H1 (cell line): ENCODE data around the gene BIK. TPM values are rescaled to one million over a fixed set of nuclear protein-coding genes. Genes with fewer than 3 reads are reported as not detected.

Experiments used
- CTCF ChIA-PET: fragments of 300-600 bp; sonication (Branson Sonifier 250); formaldehyde crosslinking; loops from one replicate; lab custom pipeline; 2021; ENCODE audit not compliant: partially characterized antibody; lab: Charles Lee
- POLR2A ChIA-PET: fragments of 300-600 bp; sonication (Branson Sonifier 250); formaldehyde crosslinking; loops from one replicate; lab custom pipeline; 2021; ENCODE audit warnings: inconsistent platforms; ENCODE audit not compliant: partially characterized antibody; lab: Charles Lee
- DNase-seq, 2 experiments: peaks; one replicate each; pipeline versions ENCODE4 v3.0.0 to v3.0.0-alpha.2; 2010 to 2022; ENCODE audit warnings: low spot score in 2 of 2, low read depth in 1 of 2, mixed read lengths in 1 of 2
- FAIRE-seq: peaks from 2 replicates; lab custom pipeline; 2011; peaks lifted over from hg19 to GRCh38; lab: Jason Lieb, UNC
- H2AFZ ChIP-seq: 2 replicates; pipeline ENCODE4 v1.8.1; 2012; ENCODE audit warnings: low read length, inconsistent platforms
- H2AK5ac ChIP-seq: 2 replicates; pipeline ENCODE4 v1.6.1; 2013; ENCODE audit warnings: low read depth, low read length
- H2BK120ac ChIP-seq: replicated peaks from 2 replicates; pipeline ENCODE3; 2013; ENCODE audit warnings: low read depth, low read length, inconsistent platforms
- H2BK12ac ChIP-seq: 2 replicates; pipeline ENCODE4 v1.6.1; 2013; ENCODE audit warnings: low read depth, low read length
- H2BK15ac ChIP-seq: 2 replicates; pipeline ENCODE4 v1.6.1; 2013; ENCODE audit warnings: low read length
- H2BK20ac ChIP-seq: 2 replicates; pipeline ENCODE4 v1.6.1; 2013; ENCODE audit warnings: low read length
- H2BK5ac ChIP-seq: 2 replicates; pipeline ENCODE4 v1.6.1; 2013; ENCODE audit warnings: low read depth, low read length
- H3K14ac ChIP-seq: 2 replicates; pipeline ENCODE4 v1.6.1; 2013; ENCODE audit warnings: inconsistent platforms; ENCODE audit not compliant: insufficient read length
- H3K18ac ChIP-seq: 2 replicates; pipeline ENCODE4 v1.6.1; 2013; ENCODE audit warnings: low read length; ENCODE audit errors: extremely low read depth
- H3K23ac ChIP-seq: 2 replicates; pipeline ENCODE4 v1.6.1; 2013; ENCODE audit warnings: inconsistent platforms; ENCODE audit not compliant: insufficient read length
- H3K23me2 ChIP-seq: 2 replicates; pipeline ENCODE4 v1.6.1; 2013; ENCODE audit warnings: low read depth, low read length
- H3K27ac ChIP-seq: 2 replicates; pipeline ENCODE4 v1.6.1; 2011; ENCODE audit warnings: low read depth, low read length, inconsistent platforms
- H3K27me3 ChIP-seq, 4 experiments: replicated peaks in 1 of 4; 1 replicate in 1 of 4; 2 replicates in 3 of 4; pipeline versions ENCODE4 v1.6.1 to v1.8.1; 2011 to 2013; ENCODE audit warnings: low read length in 3 of 4, mild to moderate bottlenecking in 3 of 4, inconsistent platforms in 2 of 4, mixed read lengths in 2 of 4, moderate library complexity in 1 of 4; ENCODE audit not compliant: control insufficient read depth in 3 of 4, insufficient read depth in 3 of 4; ENCODE audit errors: extremely low read depth in 1 of 4
- H3K36me3 ChIP-seq, 4 experiments: 2 replicates each; pipeline versions ENCODE4 v1.6.1 to v1.8.1; 2011 to 2013; ENCODE audit warnings: mild to moderate bottlenecking in 4 of 4, low read length in 3 of 4, moderate library complexity in 2 of 4, control low read depth in 1 of 4, inconsistent platforms in 1 of 4; ENCODE audit not compliant: insufficient read depth in 4 of 4, control insufficient read depth in 2 of 4
- H3K4ac ChIP-seq: replicated peaks from 2 replicates; pipeline ENCODE3; 2013; ENCODE audit warnings: low read length, low read depth, mixed read lengths, inconsistent platforms; ENCODE audit not compliant: insufficient read length
- H3K4me1 ChIP-seq, 4 experiments: replicated peaks in 1 of 4; 1 replicate in 1 of 4; 2 replicates in 3 of 4; pipeline versions ENCODE4 v1.6.1 to v1.8.1; 2011 to 2013; ENCODE audit warnings: low read length in 3 of 4, inconsistent platforms in 2 of 4, mixed read lengths in 1 of 4; ENCODE audit not compliant: insufficient read depth in 4 of 4, control insufficient read depth in 3 of 4
- H3K4me2 ChIP-seq, 2 experiments: 2 replicates each; pipeline versions ENCODE4 v1.6.1 to v1.8.1; 2011 to 2013; ENCODE audit warnings: low read depth in 2 of 2, low read length in 2 of 2, control low read depth in 1 of 2, inconsistent platforms in 1 of 2, mild to moderate bottlenecking in 1 of 2; ENCODE audit not compliant: insufficient read depth in 1 of 2
- H3K4me3 ChIP-seq, 4 experiments: fragments of 200-600, 300-600 bp in 1 of 4; sonication (generic), shearing (Covaris generic), sonication (Bioruptor Twin) in 1 of 4; 2 replicates each; pipeline versions ENCODE4 v1.5.1 to v1.8.1; 2011 to 2016; ENCODE audit warnings: low read length in 4 of 4, low read depth in 3 of 4, control low read depth in 2 of 4, inconsistent platforms in 2 of 4, mild to moderate bottlenecking in 2 of 4, mixed read lengths in 1 of 4, moderate library complexity in 1 of 4; ENCODE audit not compliant: insufficient read depth in 2 of 4; ENCODE audit errors: extremely low read depth in 1 of 4
- H3K56ac ChIP-seq: replicated peaks from 2 replicates; pipeline ENCODE3; 2013; ENCODE audit warnings: low read depth, mild to moderate bottlenecking, mixed read lengths, low read length, inconsistent platforms; ENCODE audit not compliant: insufficient read length
- H3K79me1 ChIP-seq: 2 replicates; pipeline ENCODE4 v1.6.1; 2013; ENCODE audit warnings: low read depth, low read length, control low read depth
- H3K79me2 ChIP-seq, 2 experiments: 2 replicates each; pipeline versions ENCODE4 v1.6.1 to v1.8.1; 2012 to 2013; ENCODE audit warnings: low read length in 2 of 2, mild to moderate bottlenecking in 2 of 2, inconsistent platforms in 1 of 2; ENCODE audit not compliant: insufficient read depth in 2 of 2, control insufficient read depth in 1 of 2
- H3K9ac ChIP-seq, 4 experiments: replicated peaks in 1 of 4; 1 replicate in 1 of 4; 2 replicates in 3 of 4; pipeline versions ENCODE4 v1.6.1 to v1.8.1; 2011 to 2013; ENCODE audit warnings: low read depth in 3 of 4, low read length in 3 of 4, control low read depth in 2 of 4, mild to moderate bottlenecking in 2 of 4, moderate library complexity in 2 of 4, inconsistent platforms in 1 of 4; ENCODE audit errors: extremely low read depth in 1 of 4
- H3K9me3 ChIP-seq, 2 experiments: 2 replicates each; pipeline versions ENCODE4 v1.6.1 to v1.8.1; 2012 to 2013; ENCODE audit warnings: mild to moderate bottlenecking in 2 of 2, moderate library complexity in 2 of 2, control low read depth in 1 of 2, inconsistent platforms in 1 of 2, low read depth in 1 of 2, low read length in 1 of 2, mixed read lengths in 1 of 2; ENCODE audit not compliant: insufficient read depth in 2 of 2
- H4K20me1 ChIP-seq, 2 experiments: replicated peaks in 1 of 2; 2 replicates each; pipeline versions ENCODE3 to v1.8.1; 2011 to 2013; ENCODE audit warnings: inconsistent platforms in 2 of 2, low read length in 2 of 2, mild to moderate bottlenecking in 1 of 2; ENCODE audit not compliant: insufficient read depth in 2 of 2, control insufficient read depth in 1 of 2
- H4K5ac ChIP-seq: 2 replicates; pipeline ENCODE4 v1.6.1; 2013; ENCODE audit warnings: low read length, low read depth, mixed read lengths, inconsistent platforms; ENCODE audit not compliant: insufficient read length
- H4K8ac ChIP-seq: 2 replicates; pipeline ENCODE4 v1.8.0; 2013; ENCODE audit warnings: mild to moderate bottlenecking, moderate library complexity, low read length, inconsistent platforms; ENCODE audit not compliant: insufficient read depth; ENCODE audit errors: extremely low read depth
- H4K91ac ChIP-seq: replicated peaks from 2 replicates; pipeline ENCODE3; 2013; ENCODE audit warnings: low read length, mixed read lengths, inconsistent platforms; ENCODE audit not compliant: insufficient read length
- EP300 ChIP-seq, 2 experiments: IDR thresholded peaks; 1 replicate in 1 of 2; 2 replicates in 1 of 2; pipeline ENCODE4 v1.6.1; 2011 to 2012; ENCODE audit warnings: low read depth in 2 of 2, low read length in 2 of 2, mild to moderate bottlenecking in 2 of 2, borderline replicate concordance in 1 of 2, inconsistent platforms in 1 of 2, moderate library complexity in 1 of 2
- EZH2 ChIP-seq: fragments of 200-600 bp; sonication (generic); IDR thresholded peaks from 2 replicates; pipeline ENCODE4 v1.7.1; 2012; ENCODE audit warnings: low read depth, mild to moderate bottlenecking, moderate library complexity, low read length, inconsistent platforms; ENCODE audit not compliant: severe bottlenecking
- JUND ChIP-seq: IDR thresholded peaks from 2 replicates; pipeline ENCODE4 v1.6.1; 2011; ENCODE audit warnings: mild to moderate bottlenecking, improper control_type of control experiment, low read length
- PHF8 ChIP-seq: fragments of 200-600 bp; sonication (generic); conservative IDR thresholded peaks from 2 replicates; pipeline ENCODE4 v1.7.1; 2012; ENCODE audit warnings: low read depth, mild to moderate bottlenecking, inconsistent platforms, low read length, moderate library complexity
- SIRT6 ChIP-seq: IDR thresholded peaks from one replicate; pipeline ENCODE4 v1.7.1; 2012; ENCODE audit warnings: low read length, inconsistent platforms
- SP2 ChIP-seq: IDR thresholded peaks from 2 replicates; pipeline ENCODE4 v1.6.1; 2012; ENCODE audit warnings: mild to moderate bottlenecking, low read length, inconsistent platforms
- TEAD4 ChIP-seq: IDR thresholded peaks from 2 replicates; pipeline ENCODE4 v1.6.1; 2012; ENCODE audit warnings: low read depth, low read length, inconsistent platforms, mixed read lengths
- YY1 ChIP-seq: IDR thresholded peaks from 2 replicates; pipeline ENCODE4 v1.6.1; 2011; ENCODE audit warnings: low read depth, mild to moderate bottlenecking, low read length
- ZNF274 ChIP-seq: IDR thresholded peaks from 2 replicates; pipeline ENCODE4 v1.7.0; 2012; ENCODE audit warnings: low read length, borderline replicate concordance; ENCODE audit errors: extremely low read depth
- WGBS, 2 experiments: shearing (Covaris generic) in 1 of 2; methylation state at CpG; one replicate each; pipeline versions ENCODE4 v1.1.6 to v1.1.7; 2013 to 2015; ENCODE audit warnings: low lambda C conversion rate in 2 of 2, mixed read lengths in 2 of 2, inconsistent platforms in 1 of 2, low coverage in 1 of 2, missing lambda C conversion rate in 1 of 2; ENCODE audit not compliant: insufficient replicate concordance in 2 of 2, insufficient coverage in 1 of 2, insufficient read length in 1 of 2; ENCODE audit errors: extremely low coverage in 1 of 2, missing lambda C conversion rate in 1 of 2; 5-methylcytosine and 5-hydroxymethylcytosine counted together
- polyA plus RNA-seq, 7 experiments: library from polyadenylated mRNA; depleted of rRNA in 3 of 7; stranded (reverse) in 5 of 7; unstranded in 2 of 7; fragments of >200 nt in 5 of 7; fragments of 200-250 nt in 2 of 7; gene quantifications; 1 replicate in 5 of 7; 2 replicates in 1 of 7; 4 replicates in 1 of 7; pipeline versions ENCODE4 v1.2.1 to v1.2.3, GENCODE V29; 2011 to 2013; ENCODE audit warnings: missing spikeins in 2 of 7, mixed read lengths in 2 of 7
- total RNA-seq: library from RNA; stranded (reverse); fragmentation: NEBNext Ultra II Directional; extraction: Animal tissue kit (Norgen Biotek cat#: 25700); gene quantifications from 2 replicates; pipeline ENCODE4 v1.2.1, GENCODE V29; 2021

BIK gene
- total and polyA plus RNA-seq, 2 of the 8 experiments (the other 6 are each of a cell fraction or from before 2014, with no cell fraction given): 3.3 to 5.5 TPM

DNA sequence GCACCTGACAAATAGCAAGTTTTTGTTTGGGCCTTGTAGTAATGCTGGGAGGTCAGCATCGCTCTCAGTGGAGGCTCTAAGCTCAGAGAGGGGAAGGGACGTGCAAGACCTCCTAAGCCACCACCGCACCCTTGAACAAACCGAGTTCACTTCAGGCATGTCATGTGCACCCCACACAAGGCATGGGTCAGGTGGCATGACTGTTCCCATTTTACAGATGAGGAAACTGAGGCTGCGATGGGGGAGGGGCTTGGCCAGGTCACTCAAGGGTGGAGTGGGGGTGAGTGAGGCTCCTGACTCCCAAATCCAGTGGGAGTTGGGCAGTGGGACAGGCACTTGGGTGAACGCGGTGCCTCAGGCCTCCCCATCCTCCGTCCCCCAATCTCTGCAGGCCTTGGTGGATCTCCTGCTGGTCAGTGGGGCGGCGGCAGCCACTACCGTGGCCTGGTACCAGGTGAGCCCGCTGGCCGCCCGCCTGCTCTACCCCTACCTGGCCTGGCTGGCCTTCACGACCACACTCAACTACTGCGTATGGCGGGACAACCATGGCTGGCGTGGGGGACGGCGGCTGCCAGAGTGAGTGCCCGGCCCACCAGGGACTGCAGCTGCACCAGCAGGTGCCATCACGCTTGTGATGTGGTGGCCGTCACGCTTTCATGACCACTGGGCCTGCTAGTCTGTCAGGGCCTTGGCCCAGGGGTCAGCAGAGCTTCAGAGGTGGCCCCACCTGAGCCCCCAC lies 52.0 kb downstream of the BIK start:
- H3K36me3 ChIP-seq: peaks cover 0 to under 1% (median under 1%) of the 10 kb centered on the region in 4 experiments; a peak in 3 of 8 replicates
- no peaks in the 10 kb centered on the region for H3K79me1 ChIP-seq
- H3K23me2 ChIP-seq: no peaks in the 10 kb centered on the region
- H2BK120ac ChIP-seq: no peak overlapping the region
- ChIA-PET POLR2A (interaction anchor here (0.6 to 4.7 kb wide), 6 partner anchors 8 to 306 kb away, joined by 3 to 29 read pairs (median 4); no protein-coding TSS in a partner anchor), CTCF (interaction anchor here (0.9 to 2.1 kb wide), 6 partner anchors 19 to 173 kb away, joined by 3 to 7 read pairs (median 4); partner anchors contain the start of gene MCAT)
- TF ChIP-seq EZH2: no peak
- TF ChIP-seq JUND: no peak
- TF ChIP-seq SIRT6: no peak
- no peak for TF ChIP-seq ZNF274
- TF ChIP-seq PHF8: no peak
- TF ChIP-seq SP2: no peak
- no peak for TF ChIP-seq TEAD4
- no peak for TF ChIP-seq YY1
- TF ChIP-seq EP300 (IDR thresholded peaks at IDR 0.05; ENCODE audit: borderline replicate concordance in 1 of 2, low read depth in 2 of 2, low read length in 2 of 2): no peak
- no peak overlapping the region for H2AFZ ChIP-seq
- no peak overlapping the region for H2BK12ac ChIP-seq
- no peak overlapping the region for H4K91ac ChIP-seq
- DNase-seq: no peak
- no peak for FAIRE-seq
- no peak overlapping the region for H3K27ac ChIP-seq
- no peaks in the 10 kb centered on the region for H3K27me3 ChIP-seq
- H3K4ac ChIP-seq: no peak overlapping the region
- H2BK15ac ChIP-seq: no peak overlapping the region
- H3K9me3 ChIP-seq: no peaks in the 10 kb centered on the region
- H4K20me1 ChIP-seq: peaks cover 0 to 2% of the 10 kb centered on the region in 2 experiments
- no peak overlapping the region for H4K8ac ChIP-seq
- H2BK20ac ChIP-seq: no peak overlapping the region
- 93% methylated on average over 21 of the region's 24 CpGs; no CpG with 5 or more reads in 1 of the 2 experiments for WGBS, 2 experiments
- H4K5ac ChIP-seq: no peak overlapping the region
- H3K23ac ChIP-seq: no peak overlapping the region
- no peak overlapping the region for H3K14ac ChIP-seq
- no peak overlapping the region for H3K4me2 ChIP-seq
- H3K4me3 ChIP-seq: no peak overlapping the region
- peaks cover 0 to 3% (median 1%) of the 10 kb centered on the region in 4 experiments; a peak in 2 of 7 replicates for H3K4me1 ChIP-seq
- H2BK5ac ChIP-seq: no peak overlapping the region
- H3K9ac ChIP-seq: no peak overlapping the region
- no peak overlapping the region; the same call in 1 of the 2 replicates for H3K18ac ChIP-seq
- H3K56ac ChIP-seq: no peak overlapping the region
- H2AK5ac ChIP-seq: no peak overlapping the region
- no peaks in the 10 kb centered on the region for H3K79me2 ChIP-seq
